DND-41 (cell line): ENCODE results near the gene MAP6.

ENCODE experiments used
- CTCF ChIP-seq: IDR thresholded peaks from 2 replicates; pipeline ENCODE4 v1.5.1; 2012; ENCODE audit warnings: borderline replicate concordance, low read length, moderate library complexity, mild to moderate bottlenecking; ENCODE audit not compliant: poor library complexity, severe bottlenecking; ENCODE audit errors: extremely low read depth
- EZH2 ChIP-seq: IDR thresholded peaks from 3 replicates; pipeline ENCODE4 v1.6.1; 2012; ENCODE audit warnings: borderline replicate concordance, low read depth, mild to moderate bottlenecking, moderate library complexity, low read length, inconsistent platforms; ENCODE audit not compliant: severe bottlenecking

DNA sequence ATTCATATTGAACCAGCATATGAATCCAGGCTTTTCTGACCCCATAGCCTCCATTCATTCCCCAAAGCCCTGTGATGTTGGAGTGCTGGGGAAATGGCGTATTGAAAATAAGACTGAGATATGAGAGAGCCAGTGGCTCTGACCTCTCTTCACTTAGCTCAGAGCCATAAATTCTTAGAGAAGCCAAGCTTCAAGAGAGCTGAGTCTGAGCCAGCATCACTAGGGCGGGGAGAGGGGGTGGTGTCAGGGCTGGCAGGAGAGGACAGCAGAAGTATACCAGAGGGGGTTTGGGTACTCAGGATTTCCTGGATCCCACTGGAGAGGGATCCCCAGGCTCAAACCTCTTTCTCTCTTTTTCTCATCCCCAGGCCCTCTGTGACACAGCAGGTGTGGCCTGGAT, 32.1 kb upstream of the MAP6 start:
- TF ChIP-seq CTCF (no peak), EZH2 (no peak)
